ENCODE data around the gene HLA-DPA1.

HLA-DPA1 gene

GRCh38 chr6:33014841-33015634, 58.4 kb downstream of the HLA-DPA1 start:
- peak in 1 of 2 donors; percentile 86 for DNase-seq

All from bone marrow (tissue), 2 donors.